OCI-LY3 (cell line): Measurements from ENCODE around the gene GRIN2A.

ENCODE experiments used
- CTCF ChIP-seq: fragments of 200-600, 300-600 bp; sonication (generic); IDR thresholded peaks from 2 replicates; pipeline ENCODE4 v1.5.1; 2014; ENCODE audit warnings: antibody characterized with exemption, low read length, low read depth
- EZH2phosphoT487 ChIP-seq: fragments of 200-600 bp; shearing (Covaris generic); IDR thresholded peaks from 2 replicates; pipeline ENCODE4 v1.6.1; 2018; ENCODE audit warnings: antibody characterized with exemption, mixed run types, low read depth

- TF ChIP-seq CTCF: no peak
- TF ChIP-seq EZH2phosphoT487: no peak
Observed at GRCh38 chr16:9869776-9870175, 312.5 kb downstream of the GRIN2A start.
